T-helper 1 cell treated with Interleukin-12 subunit alpha and Interleukin-12 subunit beta and Interleukin-4 antibody, amounts not matched to agents 30 ng/mL and 1 ng/mL, for 36 hours (primary cell): ENCODE data around the gene TOMM20L. TPM values are rescaled to one million over a fixed set of nuclear protein-coding genes. Genes with fewer than 3 reads are reported as not detected.
"Not testable (repeated sequence)": the region's sequence is repeated elsewhere in the genome, so short reads cannot be mapped to it uniquely, and the experiment has no call there.

ENCODE experiments used
- intact Hi-C: fragments of 100-400 bp; cut with micrococcal nuclease; formaldehyde crosslinking; loops from one replicate; pipeline ENCODE4 v1.15.1; 2024
- total RNA-seq: library from RNA; stranded (reverse); gene quantifications from 2 replicates; pipeline ENCODE4 v1.2.3, GENCODE V29; 2022

The TOMM20L gene
- not detected in 2 replicates for total RNA-seq

GRCh38 chr14:58395812-58396788 lies at the start of gene TOMM20L:
TSS of gene TOMM20L (plus strand) at chr14:58395930. CDS start at chr14:58395958, 28 bp downstream.
- intact Hi-C loops, result loop anchor here (1.0 kb wide), 4 partner anchors 31 to 288 kb away; partner anchors contain the start of genes ARID4A, KIAA0586 and TIMM9

- intact Hi-C loops, result loop anchor here (2.0 kb wide), 2 partner anchors 23 to 55 kb away; partner anchors contain the start of gene ARID4A
Measured at GRCh38 chr14:58353516-58354299, 42.0 kb upstream of the TOMM20L start.

GRCh38 chr14:58354808-58355207 lies 40.9 kb upstream of the TOMM20L start:
- intact Hi-C loops, result no loop called here

GRCh38 chr14:58356268-58356667 lies 39.5 kb upstream of the TOMM20L start:
- intact Hi-C loops, result no loop called here

- intact Hi-C loops, result loop anchor here (1.0 to 2.0 kb wide), 2 partner anchors 15 to 64 kb away; partner anchors contain the start of gene ARID4A
Measured at GRCh38 chr14:58362272-58362671, 33.5 kb upstream of the TOMM20L start.

- intact Hi-C loops, result loop anchor here (1.0 to 2.0 kb wide), 3 partner anchors 16 to 255 kb away; partner anchors contain the start of gene ARID4A
Measured at GRCh38 chr14:58362798-58363412, 32.8 kb upstream of the TOMM20L start.

- intact Hi-C loops, result no loop called here
Measured at GRCh38 chr14:58364316-58364715, 31.4 kb upstream of the TOMM20L start.

GRCh38 chr14:58367296-58367695 lies 28.4 kb upstream of the TOMM20L start:
- intact Hi-C loops, result no loop called here

GRCh38 chr14:58368956-58369355 lies 26.8 kb upstream of the TOMM20L start:
- intact Hi-C loops, result no loop called here

GRCh38 chr14:58376791-58377190 lies 18.9 kb upstream of the TOMM20L start:
- intact Hi-C loops, result no loop called here

GRCh38 chr14:58390830-58391229 lies 4.9 kb upstream of the TOMM20L start:
- intact Hi-C loops, result no loop called here

- intact Hi-C loops, result loop anchor here (1.0 kb wide), 4 partner anchors 32 to 287 kb away; partner anchors contain the start of genes ARID4A, KIAA0586 and TIMM9
Measured at GRCh38 chr14:58395562-58395811, 243 bp upstream of the TOMM20L start.

- intact Hi-C loops, result no loop called here
Measured at GRCh38 chr14:58397156-58397555, 1.4 kb downstream of the TOMM20L start.

GRCh38 chr14:58398495-58398894 lies 2.8 kb downstream of the TOMM20L start:
- intact Hi-C loops, result no loop called here

- intact Hi-C loops, result no loop called here
Measured at GRCh38 chr14:58398895-58399294, 3.2 kb downstream of the TOMM20L start.

- intact Hi-C loops, result no loop called here
Measured at GRCh38 chr14:58401587-58401986, 5.9 kb downstream of the TOMM20L start.

- intact Hi-C loops, result no loop called here
Measured at GRCh38 chr14:58408681-58409215, 13.0 kb downstream of the TOMM20L start.

- intact Hi-C loops, result no loop called here
Measured at GRCh38 chr14:58414845-58415244, 19.1 kb downstream of the TOMM20L start.

- intact Hi-C loops, result no loop called here
Measured at GRCh38 chr14:58415636-58416547, 20.2 kb downstream of the TOMM20L start.

- intact Hi-C loops, result not testable (repeated sequence)
Measured at GRCh38 chr14:58416934-58417333, 21.2 kb downstream of the TOMM20L start.
